GM23338 (cell line): ENCODE measurements around the gene RYR1. TPM values are rescaled to one million over a fixed set of nuclear protein-coding genes. Genes with fewer than 3 reads are reported as not detected.

Source experiments
- ATAC-seq: fragments of 200-7000 bp; cut with Tn5 transposase; 3 replicates; pipeline ENCODE4 v1.9.1; 2020
- DNase-seq: peaks from one replicate; pipeline ENCODE4 v3.0.0-alpha.2; 2015; ENCODE audit warnings: low spot score
- H2AFZ ChIP-seq: fragments of 200-600 bp; sonication (generic); 2 replicates; pipeline ENCODE4 v1.8.0; 2016; ENCODE audit warnings: antibody characterized with exemption, mild to moderate bottlenecking, moderate library complexity
- H3F3A ChIP-seq: fragments of 200-600 bp; sonication (generic); replicated peaks from 2 replicates; pipeline ENCODE4 v1.8.0; 2017; ENCODE audit warnings: antibody characterized with exemption, mixed run types, low read depth
- H3K27ac ChIP-seq: fragments of 200-600 bp; sonication (generic); 2 replicates; pipeline ENCODE4 v1.6.1; 2016; ENCODE audit warnings: low read depth
- H3K27me3 ChIP-seq: fragments of 200-600 bp; sonication (generic); 2 replicates; pipeline ENCODE4 v1.8.0; 2016; ENCODE audit warnings: mild to moderate bottlenecking, mixed run types, moderate library complexity; ENCODE audit not compliant: insufficient read depth
- H3K36me3 ChIP-seq: fragments of 200-600 bp; sonication (generic); 2 replicates; pipeline ENCODE4 v1.8.0; 2016; ENCODE audit warnings: mild to moderate bottlenecking; ENCODE audit not compliant: insufficient read depth
- H3K4me1 ChIP-seq: fragments of 200-600 bp; sonication (generic); 2 replicates; pipeline ENCODE4 v1.8.0; 2016; ENCODE audit warnings: mild to moderate bottlenecking, moderate library complexity; ENCODE audit not compliant: insufficient read depth
- H3K4me2 ChIP-seq: fragments of 200-600 bp; sonication (generic); 2 replicates; pipeline ENCODE4 v1.7.1; 2017; ENCODE audit warnings: mixed run types
- H3K4me3 ChIP-seq: fragments of 200-600 bp; sonication (generic); 2 replicates; pipeline ENCODE4 v1.6.1; 2016; ENCODE audit warnings: mixed run types
- H3K79me2 ChIP-seq: fragments of 200-600 bp; sonication (generic); replicated peaks from 2 replicates; pipeline ENCODE4 v1.8.0; 2017; ENCODE audit warnings: mild to moderate bottlenecking; ENCODE audit not compliant: insufficient read depth
- H3K9me2 ChIP-seq: fragments of 200-600 bp; sonication (generic); 2 replicates; pipeline ENCODE4 v1.8.0; 2017; ENCODE audit not compliant: insufficient read depth
- H4K20me1 ChIP-seq: fragments of 200-600 bp; sonication (generic); replicated peaks from 2 replicates; pipeline ENCODE4 v1.8.0; 2017; ENCODE audit warnings: mild to moderate bottlenecking; ENCODE audit not compliant: insufficient read depth
- H3K27ac Mint-ChIP-seq: 2 replicates; pipeline ENCODE4 v1.8.0; 2020; ENCODE audit warnings: inconsistent platforms, mild to moderate bottlenecking, moderate library complexity, mixed read lengths
- H3K27me3 Mint-ChIP-seq: 3 replicates; pipeline ENCODE4 v1.8.0; 2022; ENCODE audit warnings: low read depth, mild to moderate bottlenecking, moderate library complexity, mixed read lengths, inconsistent platforms; ENCODE audit not compliant: insufficient read depth, poor library complexity
- H3K36me3 Mint-ChIP-seq: 3 replicates; pipeline ENCODE4 v1.8.0; 2021; ENCODE audit warnings: low read depth, mild to moderate bottlenecking, inconsistent platforms, moderate library complexity, mixed read lengths
- H3K4me1 Mint-ChIP-seq: 3 replicates; pipeline ENCODE4 v1.8.0; 2020; ENCODE audit warnings: mild to moderate bottlenecking, inconsistent platforms, mixed read lengths
- H3K4me3 Mint-ChIP-seq: 3 replicates; pipeline ENCODE4 v1.8.0; 2021; ENCODE audit warnings: moderate library complexity, mild to moderate bottlenecking, inconsistent platforms, mixed read lengths
- H3K9me3 Mint-ChIP-seq: 3 replicates; pipeline ENCODE4 v1.8.0; 2020; ENCODE audit warnings: moderate library complexity, mild to moderate bottlenecking, inconsistent platforms, mixed read lengths
- CREB1 ChIP-seq: fragments of 250-450 bp; sonication (Bioruptor Pico); IDR thresholded peaks from 2 replicates; pipeline ENCODE4 v1.5.0; 2020; ENCODE audit warnings: low read depth, mild to moderate bottlenecking, moderate library complexity
- CTCF ChIP-seq, 2 experiments: fragments of 200-600 bp in 1 of 2; sonication (generic) in 1 of 2; conservative IDR thresholded peaks; 2 replicates each; pipeline versions ENCODE4 v1.5.1 to v1.6.1; 2016 to 2017; ENCODE audit warnings: antibody characterized with exemption in 2 of 2, low read depth in 2 of 2, mild to moderate bottlenecking in 2 of 2, moderate library complexity in 1 of 2
- ETS1 ChIP-seq: IDR thresholded peaks from 2 replicates; pipeline ENCODE4 v1.6.1; 2016; ENCODE audit warnings: antibody characterized with exemption
- EZH2 ChIP-seq: fragments of 200-600 bp; sonication (generic); IDR thresholded peaks from one replicate; pipeline ENCODE4 v1.8.0; 2017; ENCODE audit warnings: antibody characterized with exemption, mild to moderate bottlenecking, low read depth; ENCODE audit not compliant: unreplicated experiment
- EZH2phosphoT487 ChIP-seq: fragments of 200-600 bp; sonication (generic); IDR thresholded peaks from one replicate; pipeline ENCODE4 v1.8.1; 2018; ENCODE audit warnings: antibody characterized with exemption; ENCODE audit not compliant: unreplicated experiment
- JUNB ChIP-seq: IDR thresholded peaks from one replicate; pipeline ENCODE4 v1.6.1; 2016; ENCODE audit warnings: antibody characterized with exemption; ENCODE audit not compliant: unreplicated experiment
- NANOG ChIP-seq: IDR thresholded peaks from 2 replicates; pipeline ENCODE4 v1.6.1; 2016; ENCODE audit warnings: antibody characterized with exemption, borderline replicate concordance
- POLR2AphosphoS5 ChIP-seq: IDR thresholded peaks from 2 replicates; pipeline ENCODE4 v1.6.1; 2016; ENCODE audit warnings: antibody characterized with exemption, low read depth
- STAT1 ChIP-seq: IDR thresholded peaks from one replicate; pipeline ENCODE4 v1.6.1; 2016; ENCODE audit warnings: antibody characterized with exemption; ENCODE audit not compliant: unreplicated experiment
- ZNF114 ChIP-seq: fragments of 250-450 bp; sonication (Bioruptor Pico); IDR thresholded peaks from 2 replicates; pipeline ENCODE4 v1.5.0; 2020; ENCODE audit warnings: mild to moderate bottlenecking, moderate library complexity
- ZNF331 ChIP-seq: fragments of 250-450 bp; sonication (Bioruptor Pico); IDR thresholded peaks from 2 replicates; pipeline ENCODE4 v1.5.0; 2020; ENCODE audit warnings: low read depth, mild to moderate bottlenecking, moderate library complexity
- polyA plus RNA-seq: library from polyadenylated mRNA; unstranded; fragments of >200 nt; fragmentation: Nextera tagmentation; extraction: Ambion mirVana; gene quantifications from 2 replicates; pipeline ENCODE4 v1.2.1, GENCODE V29; 2016
- total RNA-seq: library from RNA; depleted of rRNA; stranded (reverse); fragments of >200 nt; shearing (Covaris generic); gene quantifications from 2 replicates; pipeline ENCODE4 v1.2.3, GENCODE V29; 2014
- TF ChIP-seq, protein P1 (sequence below): fragments of 250-450 bp; sonication (Bioruptor Pico); IDR thresholded peaks from 2 replicates; pipeline ENCODE4 v1.5.0; 2020; ENCODE audit warnings: mild to moderate bottlenecking, moderate library complexity
- TF ChIP-seq, protein P2 (sequence below): IDR thresholded peaks from one replicate; pipeline ENCODE4 v1.6.1; 2018; ENCODE audit warnings: antibody characterized with exemption; ENCODE audit not compliant: unreplicated experiment

RYR1 gene
- total and polyA plus RNA-seq, 2 experiments from 2014 or later, result 4.0 to 26.7 TPM

GRCh38 chr19:38499532-38499931 lies 66.0 kb downstream of the RYR1 start:
- peaks cover 2% of the 10 kb centered on the region for H3K4me1 Mint-ChIP-seq
- H3K9me2 ChIP-seq, result peaks cover 3% of the 10 kb centered on the region; the same call in 1 of the 2 replicates
- H4K20me1 ChIP-seq, result no peaks in the 10 kb centered on the region; the same call in 1 of the 2 replicates
- peaks cover 85% of the 10 kb centered on the region for H3K36me3 Mint-ChIP-seq
- H3K4me2 ChIP-seq, result no peak overlapping the region
- TF ChIP-seq CTCF (conservative IDR thresholded peaks at IDR 0.05; ENCODE audit: low read depth in 2 of 2), result no peak
- no peak for TF ChIP-seq POLR2AphosphoS5
- TF ChIP-seq, protein P1, sequence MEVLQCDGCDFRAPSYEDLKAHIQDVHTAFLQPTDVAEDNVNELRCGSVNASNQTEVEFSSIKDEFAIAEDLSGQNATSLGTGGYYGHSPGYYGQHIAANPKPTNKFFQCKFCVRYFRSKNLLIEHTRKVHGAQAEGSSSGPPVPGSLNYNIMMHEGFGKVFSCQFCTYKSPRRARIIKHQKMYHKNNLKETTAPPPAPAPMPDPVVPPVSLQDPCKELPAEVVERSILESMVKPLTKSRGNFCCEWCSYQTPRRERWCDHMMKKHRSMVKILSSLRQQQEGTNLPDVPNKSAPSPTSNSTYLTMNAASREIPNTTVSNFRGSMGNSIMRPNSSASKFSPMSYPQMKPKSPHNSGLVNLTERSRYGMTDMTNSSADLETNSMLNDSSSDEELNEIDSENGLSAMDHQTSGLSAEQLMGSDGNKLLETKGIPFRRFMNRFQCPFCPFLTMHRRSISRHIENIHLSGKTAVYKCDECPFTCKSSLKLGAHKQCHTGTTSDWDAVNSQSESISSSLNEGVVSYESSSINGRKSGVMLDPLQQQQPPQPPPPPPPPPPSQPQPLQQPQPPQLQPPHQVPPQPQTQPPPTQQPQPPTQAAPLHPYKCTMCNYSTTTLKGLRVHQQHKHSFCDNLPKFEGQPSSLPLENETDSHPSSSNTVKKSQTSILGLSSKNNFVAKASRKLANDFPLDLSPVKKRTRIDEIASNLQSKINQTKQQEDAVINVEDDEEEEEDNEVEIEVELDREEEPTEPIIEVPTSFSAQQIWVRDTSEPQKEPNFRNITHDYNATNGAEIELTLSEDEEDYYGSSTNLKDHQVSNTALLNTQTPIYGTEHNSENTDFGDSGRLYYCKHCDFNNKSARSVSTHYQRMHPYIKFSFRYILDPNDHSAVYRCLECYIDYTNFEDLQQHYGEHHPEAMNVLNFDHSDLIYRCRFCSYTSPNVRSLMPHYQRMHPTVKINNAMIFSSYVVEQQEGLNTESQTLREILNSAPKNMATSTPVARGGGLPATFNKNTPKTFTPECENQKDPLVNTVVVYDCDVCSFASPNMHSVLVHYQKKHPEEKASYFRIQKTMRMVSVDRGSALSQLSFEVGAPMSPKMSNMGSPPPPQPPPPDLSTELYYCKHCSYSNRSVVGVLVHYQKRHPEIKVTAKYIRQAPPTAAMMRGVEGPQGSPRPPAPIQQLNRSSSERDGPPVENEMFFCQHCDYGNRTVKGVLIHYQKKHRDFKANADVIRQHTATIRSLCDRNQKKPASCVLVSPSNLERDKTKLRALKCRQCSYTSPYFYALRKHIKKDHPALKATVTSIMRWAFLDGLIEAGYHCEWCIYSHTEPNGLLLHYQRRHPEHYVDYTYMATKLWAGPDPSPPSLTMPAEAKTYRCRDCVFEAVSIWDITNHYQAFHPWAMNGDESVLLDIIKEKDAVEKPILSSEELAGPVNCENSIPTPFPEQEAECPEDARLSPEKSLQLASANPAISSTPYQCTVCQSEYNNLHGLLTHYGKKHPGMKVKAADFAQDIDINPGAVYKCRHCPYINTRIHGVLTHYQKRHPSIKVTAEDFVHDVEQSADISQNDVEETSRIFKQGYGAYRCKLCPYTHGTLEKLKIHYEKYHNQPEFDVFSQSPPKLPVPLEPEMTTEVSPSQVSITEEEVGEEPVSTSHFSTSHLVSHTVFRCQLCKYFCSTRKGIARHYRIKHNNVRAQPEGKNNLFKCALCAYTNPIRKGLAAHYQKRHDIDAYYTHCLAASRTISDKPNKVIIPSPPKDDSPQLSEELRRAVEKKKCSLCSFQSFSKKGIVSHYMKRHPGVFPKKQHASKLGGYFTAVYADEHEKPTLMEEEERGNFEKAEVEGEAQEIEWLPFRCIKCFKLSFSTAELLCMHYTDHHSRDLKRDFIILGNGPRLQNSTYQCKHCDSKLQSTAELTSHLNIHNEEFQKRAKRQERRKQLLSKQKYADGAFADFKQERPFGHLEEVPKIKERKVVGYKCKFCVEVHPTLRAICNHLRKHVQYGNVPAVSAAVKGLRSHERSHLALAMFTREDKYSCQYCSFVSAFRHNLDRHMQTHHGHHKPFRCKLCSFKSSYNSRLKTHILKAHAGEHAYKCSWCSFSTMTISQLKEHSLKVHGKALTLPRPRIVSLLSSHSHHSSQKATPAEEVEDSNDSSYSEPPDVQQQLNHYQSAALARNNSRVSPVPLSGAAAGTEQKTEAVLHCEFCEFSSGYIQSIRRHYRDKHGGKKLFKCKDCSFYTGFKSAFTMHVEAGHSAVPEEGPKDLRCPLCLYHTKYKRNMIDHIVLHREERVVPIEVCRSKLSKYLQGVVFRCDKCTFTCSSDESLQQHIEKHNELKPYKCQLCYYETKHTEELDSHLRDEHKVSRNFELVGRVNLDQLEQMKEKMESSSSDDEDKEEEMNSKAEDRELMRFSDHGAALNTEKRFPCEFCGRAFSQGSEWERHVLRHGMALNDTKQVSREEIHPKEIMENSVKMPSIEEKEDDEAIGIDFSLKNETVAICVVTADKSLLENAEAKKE (CRISPR knock-in tag), result no peak
- TF ChIP-seq ETS1, result no peak
- TF ChIP-seq, protein P2, sequence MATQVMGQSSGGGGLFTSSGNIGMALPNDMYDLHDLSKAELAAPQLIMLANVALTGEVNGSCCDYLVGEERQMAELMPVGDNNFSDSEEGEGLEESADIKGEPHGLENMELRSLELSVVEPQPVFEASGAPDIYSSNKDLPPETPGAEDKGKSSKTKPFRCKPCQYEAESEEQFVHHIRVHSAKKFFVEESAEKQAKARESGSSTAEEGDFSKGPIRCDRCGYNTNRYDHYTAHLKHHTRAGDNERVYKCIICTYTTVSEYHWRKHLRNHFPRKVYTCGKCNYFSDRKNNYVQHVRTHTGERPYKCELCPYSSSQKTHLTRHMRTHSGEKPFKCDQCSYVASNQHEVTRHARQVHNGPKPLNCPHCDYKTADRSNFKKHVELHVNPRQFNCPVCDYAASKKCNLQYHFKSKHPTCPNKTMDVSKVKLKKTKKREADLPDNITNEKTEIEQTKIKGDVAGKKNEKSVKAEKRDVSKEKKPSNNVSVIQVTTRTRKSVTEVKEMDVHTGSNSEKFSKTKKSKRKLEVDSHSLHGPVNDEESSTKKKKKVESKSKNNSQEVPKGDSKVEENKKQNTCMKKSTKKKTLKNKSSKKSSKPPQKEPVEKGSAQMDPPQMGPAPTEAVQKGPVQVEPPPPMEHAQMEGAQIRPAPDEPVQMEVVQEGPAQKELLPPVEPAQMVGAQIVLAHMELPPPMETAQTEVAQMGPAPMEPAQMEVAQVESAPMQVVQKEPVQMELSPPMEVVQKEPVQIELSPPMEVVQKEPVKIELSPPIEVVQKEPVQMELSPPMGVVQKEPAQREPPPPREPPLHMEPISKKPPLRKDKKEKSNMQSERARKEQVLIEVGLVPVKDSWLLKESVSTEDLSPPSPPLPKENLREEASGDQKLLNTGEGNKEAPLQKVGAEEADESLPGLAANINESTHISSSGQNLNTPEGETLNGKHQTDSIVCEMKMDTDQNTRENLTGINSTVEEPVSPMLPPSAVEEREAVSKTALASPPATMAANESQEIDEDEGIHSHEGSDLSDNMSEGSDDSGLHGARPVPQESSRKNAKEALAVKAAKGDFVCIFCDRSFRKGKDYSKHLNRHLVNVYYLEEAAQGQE, result no peak
- no peak for TF ChIP-seq ZNF331 (CRISPR knock-in tag)
- TF ChIP-seq NANOG, result no peak
- no peak for TF ChIP-seq EZH2
- no peak for TF ChIP-seq ZNF114 (CRISPR knock-in tag)
- TF ChIP-seq EZH2phosphoT487, result no peak
- no peak for TF ChIP-seq JUNB
- TF ChIP-seq CREB1 (CRISPR knock-in tag), result no peak
- TF ChIP-seq STAT1, result no peak
- H3K9me3 Mint-ChIP-seq, result no peaks in the 10 kb centered on the region; the same call in 2 of the 3 replicates
- H3K27me3 ChIP-seq, result no peaks in the 10 kb centered on the region
- no peak overlapping the region for H2AFZ ChIP-seq
- ATAC-seq, result no peak
- H3K4me3 Mint-ChIP-seq, result no peak overlapping the region
- DNase-seq, result no peak
- no peak overlapping the region for H3K27ac Mint-ChIP-seq
- no peaks in the 10 kb centered on the region for H3K79me2 ChIP-seq
- no peak overlapping the region for H3K4me3 ChIP-seq
- H3K36me3 ChIP-seq, result peaks cover 22% of the 10 kb centered on the region
- no peak overlapping the region for H3K27ac ChIP-seq
- H3K27me3 Mint-ChIP-seq, result peaks cover 12% of the 10 kb centered on the region
- no peaks in the 10 kb centered on the region for H3K4me1 ChIP-seq
- H3F3A ChIP-seq, result 0 out of 2 replicates have a peak, but pooled peaks cover 10% of the 10 kb centered on the region
